GM12891 (cell line): ENCODE measurements around the gene PPP4R1.

Experiments
- POLR2A ChIP-seq: IDR thresholded peaks from 2 replicates; pipeline ENCODE4 v1.6.1; 2011; ENCODE audit warnings: low read depth, low read length, control low read depth
- POU2F2 ChIP-seq: IDR thresholded peaks from 2 replicates; pipeline ENCODE4 v1.6.1; 2011; ENCODE audit warnings: low read depth, mild to moderate bottlenecking, control low read depth, low read length, moderate library complexity
- SPI1 ChIP-seq: IDR thresholded peaks from 2 replicates; pipeline ENCODE4 v1.6.1; 2011; ENCODE audit warnings: low read depth, low read length, control low read depth
- TAF1 ChIP-seq: IDR thresholded peaks from 2 replicates; pipeline ENCODE4 v1.6.1; 2011; ENCODE audit warnings: low read depth, low read length, control low read depth

GRCh38 chr18:9537677-9538076 lies 76.7 kb downstream of the PPP4R1 start:
- TF ChIP-seq SPI1 (no peak), POLR2A (no peak), TAF1 (no peak), POU2F2 (no peak)
